SW 1271 (cell line): Measurements from ENCODE around the gene COMMD3.
"Not testable (repeated sequence)": the region's sequence is repeated elsewhere in the genome, so short reads cannot be mapped to it uniquely, and the experiment has no call there.

ENCODE experiments used
- DNase-seq, 2 experiments: peaks; one replicate each; lab custom pipeline; 2025; lab: John Stamatoyannopoulos, UW

COMMD3 gene

GRCh38 chr10:22316286-22317075 lies at the start of gene COMMD3:
Gene COMMD3 (plus strand): TSS chr10:22316388. CDS start chr10:22316418, 30 bp downstream.
- DNase-seq = peak; percentile 40 to 65

DNA sequence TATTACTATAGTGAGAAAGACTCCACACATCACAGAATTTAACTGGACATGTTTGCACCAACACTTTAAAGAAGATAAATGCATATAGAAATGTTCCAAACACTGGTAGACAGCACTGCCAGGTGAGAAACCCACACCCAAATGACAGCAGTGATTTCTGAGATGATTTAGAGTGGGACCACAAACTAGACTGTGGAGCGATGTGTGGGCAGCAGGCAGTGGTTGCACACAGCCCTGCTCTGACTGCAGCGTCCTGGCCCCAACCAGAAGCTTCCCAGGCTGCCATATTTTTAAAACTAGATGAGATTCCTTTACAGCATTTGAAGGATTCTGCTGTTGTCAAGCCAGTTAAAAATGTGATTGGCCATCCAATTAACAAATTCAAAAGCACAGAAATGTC lies 47.7 kb upstream of the COMMD3 start:
- no peak for DNase-seq

GRCh38 chr10:22271786-22272185 lies 44.4 kb upstream of the COMMD3 start:
- DNase-seq = no peak

DNA sequence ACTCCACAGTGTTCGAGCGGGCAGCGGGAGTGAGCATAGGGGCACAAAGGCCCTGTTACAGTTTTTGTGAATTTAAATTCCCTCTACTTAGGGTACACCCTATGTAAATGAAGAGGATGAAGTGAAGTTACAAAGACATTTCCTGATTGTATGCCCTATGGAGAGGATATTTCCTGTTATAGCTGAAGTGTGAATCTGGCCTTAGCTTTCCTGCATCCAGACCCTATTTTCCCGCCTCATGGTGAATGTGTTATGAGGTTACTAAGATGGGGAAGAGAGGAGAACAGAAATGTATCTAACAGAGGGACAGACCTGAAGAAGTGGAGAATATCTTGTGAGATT lies 37.8 kb upstream of the COMMD3 start:
- no peak for DNase-seq

- no peak for DNase-seq
Measured at GRCh38 chr10:22280078-22280477, 36.1 kb upstream of the COMMD3 start.

DNA sequence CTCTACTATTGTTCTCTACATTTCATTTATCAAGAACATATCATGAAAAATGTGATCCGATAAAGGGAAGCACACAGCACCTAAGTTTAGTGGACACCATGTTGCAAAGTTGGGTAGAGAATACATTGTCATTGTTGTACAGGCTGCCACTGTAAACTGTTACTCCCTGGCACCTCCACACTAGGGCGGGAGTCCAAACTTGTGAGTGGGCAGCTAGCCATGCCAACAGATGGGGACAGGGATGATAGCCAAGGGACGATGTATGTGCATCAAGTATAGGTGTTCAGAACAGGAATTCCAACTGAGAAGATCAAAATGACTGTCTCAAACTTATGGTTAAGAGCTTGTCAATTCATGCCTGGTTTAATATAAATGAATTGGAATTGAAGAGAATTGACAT lies 31.1 kb upstream of the COMMD3 start:
- no peak for DNase-seq

DNA sequence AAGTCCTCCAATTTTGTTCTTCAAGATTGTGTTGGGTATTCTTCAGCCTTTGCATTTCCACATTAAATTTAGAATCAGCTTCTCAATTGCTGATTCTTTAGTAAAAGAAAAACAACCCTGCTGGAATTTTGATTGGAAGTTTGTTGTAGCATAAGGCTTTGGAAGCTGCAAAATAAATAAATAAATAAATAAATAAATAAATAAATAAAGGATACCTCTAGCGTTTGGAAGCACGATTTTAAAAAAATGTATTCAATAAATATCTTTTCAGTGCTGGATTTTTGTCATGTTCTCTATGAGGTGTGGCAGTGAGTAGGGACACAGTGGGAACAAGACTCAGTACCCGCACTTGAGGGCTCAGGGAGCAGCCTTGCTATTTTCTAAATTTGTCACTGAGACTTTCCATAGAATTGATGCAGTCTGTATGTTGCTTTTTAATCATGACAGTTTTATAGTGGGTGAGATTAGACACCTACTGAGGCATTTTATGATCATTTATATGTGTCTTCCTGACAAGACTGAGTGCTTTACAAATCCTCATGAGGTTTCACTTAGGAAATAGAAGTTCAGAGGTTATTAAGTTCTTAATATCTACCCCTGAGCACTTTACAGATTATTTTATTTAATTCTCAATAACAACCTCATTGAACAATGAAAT lies 22.3 kb upstream of the COMMD3 start:
- no peak for DNase-seq

- DNase-seq = no peak
Measured at GRCh38 chr10:22294694-22295093, 21.5 kb upstream of the COMMD3 start.

DNA sequence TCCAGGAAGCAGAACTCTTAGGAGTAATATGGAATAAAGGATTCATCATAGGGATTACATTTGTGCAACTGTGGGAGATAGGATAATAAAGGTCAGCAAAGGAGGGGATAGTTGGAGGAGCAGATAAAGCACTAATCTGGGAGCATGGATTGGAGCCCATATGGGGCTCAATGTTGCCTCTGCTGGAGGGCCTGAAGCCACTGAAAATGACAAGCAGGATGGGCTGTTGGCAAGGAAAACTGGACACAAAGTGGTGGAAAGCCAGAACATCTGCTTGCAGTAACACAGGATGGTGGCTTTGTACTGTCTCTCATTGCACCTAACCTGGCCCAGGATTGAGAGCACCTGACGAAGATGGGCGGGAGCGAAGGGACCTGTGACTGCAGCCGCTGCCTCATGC lies 15.0 kb upstream of the COMMD3 start:
- no peak for DNase-seq

DNA sequence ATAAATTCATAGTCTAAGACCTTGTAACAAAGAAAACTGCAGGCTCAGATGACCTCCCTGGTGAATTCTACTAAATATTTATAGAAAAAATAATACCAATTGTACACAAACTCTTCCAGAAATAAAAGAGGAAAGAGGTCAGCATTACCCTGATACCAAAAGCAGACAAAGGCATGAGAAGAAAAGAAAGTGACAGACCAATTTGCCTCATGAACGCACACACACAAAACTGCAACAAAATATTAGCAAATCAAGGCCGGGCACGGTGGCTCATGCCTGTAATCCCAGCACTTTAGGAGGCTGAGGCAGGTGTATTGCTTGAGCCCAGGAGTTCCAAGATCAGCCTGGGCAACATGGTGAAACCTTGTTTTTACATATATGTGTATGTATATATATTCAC lies 12.7 kb upstream of the COMMD3 start:
- no peak for DNase-seq

DNA sequence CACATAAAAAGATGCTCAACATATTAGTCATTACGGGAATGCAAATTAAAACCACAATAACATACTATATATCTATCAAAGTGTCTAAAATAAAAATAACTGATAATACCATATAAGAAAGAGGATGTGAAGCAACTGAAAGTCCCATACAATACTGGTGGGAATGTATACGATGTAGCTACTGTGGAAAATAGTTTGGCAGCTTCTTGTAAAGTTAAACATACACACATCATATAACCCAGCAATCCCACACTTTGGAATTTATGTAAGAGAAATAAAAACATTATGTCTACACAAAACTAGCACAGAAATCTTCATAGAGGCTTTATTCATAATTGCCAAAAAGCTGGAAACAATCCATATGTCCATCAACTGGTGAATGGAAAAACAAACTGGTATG lies 10.5 kb upstream of the COMMD3 start:
- DNase-seq = no peak

GRCh38 chr10:22308390-22308789 lies 7.8 kb upstream of the COMMD3 start:
- DNase-seq = no peak

GRCh38 chr10:22309180-22310000 lies 6.8 kb upstream of the COMMD3 start:
- no peak for DNase-seq

- DNase-seq = not testable (repeated sequence)
Measured at GRCh38 chr10:22310012-22310411, 6.2 kb upstream of the COMMD3 start.

- DNase-seq = no peak
Measured at GRCh38 chr10:22310928-22311327, 5.3 kb upstream of the COMMD3 start.

DNA sequence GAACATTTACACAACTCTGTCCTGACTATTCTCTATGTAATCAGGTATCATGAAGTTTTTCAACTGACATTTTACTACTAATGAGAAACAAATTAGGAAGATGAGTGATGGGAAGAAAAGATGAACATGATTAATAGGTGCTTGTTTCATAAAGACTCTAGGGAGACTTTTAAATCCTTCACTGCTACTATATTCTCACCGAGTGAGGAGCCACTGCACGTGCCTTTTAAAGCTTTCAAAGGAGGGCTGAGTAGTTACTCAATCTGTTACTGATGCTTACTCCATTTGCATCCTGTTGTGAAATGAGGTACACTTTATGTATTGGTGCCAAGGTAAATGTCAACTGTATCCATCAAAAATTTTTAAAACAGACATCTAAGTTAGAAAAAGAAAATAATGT lies 1.3 kb upstream of the COMMD3 start:
- no peak for DNase-seq

- no peak for DNase-seq
Measured at GRCh38 chr10:22315455-22316285, 518 bp upstream of the COMMD3 start.

DNA sequence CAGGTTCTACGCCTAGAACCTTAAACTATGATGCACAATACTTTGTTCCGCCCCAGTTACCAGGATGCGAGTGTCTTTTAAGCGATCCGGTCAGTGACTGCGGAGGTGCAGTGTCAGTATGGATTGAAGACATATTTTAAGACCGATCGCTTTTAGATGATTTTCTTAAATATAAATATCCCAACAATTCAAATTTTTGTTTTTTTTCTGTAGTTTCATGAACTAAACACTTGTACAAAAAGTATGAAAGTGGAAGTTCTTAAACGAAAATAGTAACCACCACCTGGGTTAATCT lies 835 bp downstream of the COMMD3 start:
- no peak for DNase-seq

- DNase-seq = no peak
Measured at GRCh38 chr10:22317771-22318565, 1.8 kb downstream of the COMMD3 start.

DNA sequence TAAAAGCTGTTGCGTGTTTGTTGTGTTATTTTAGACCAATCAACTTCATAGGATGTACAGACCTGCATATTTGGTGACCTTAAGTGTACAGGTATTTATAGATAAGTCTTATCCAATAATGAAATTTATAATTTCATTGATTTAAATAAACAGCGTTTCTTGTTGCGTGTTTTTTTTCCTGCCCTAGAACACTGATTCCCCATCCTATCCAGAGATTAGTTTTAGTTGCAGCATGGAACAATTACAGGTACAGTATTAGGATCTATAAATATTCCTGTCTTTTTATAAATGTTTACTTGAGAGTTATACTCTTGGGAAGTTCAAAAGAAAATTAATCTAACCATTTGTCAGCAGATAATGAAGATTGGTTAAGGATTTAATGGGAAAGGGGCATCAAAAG lies 2.6 kb downstream of the COMMD3 start:
- no peak for DNase-seq

- DNase-seq = no peak
Measured at GRCh38 chr10:22319547-22319979, 3.4 kb downstream of the COMMD3 start.
